NCI-H748 treated with DMSO at 0.1 percent for 48 hours (cell line): ENCODE measurements around the gene PRR36.
A peak's percentile ranks its signal among the peaks of the same experiment; 100 is the strongest.
"Not testable (repeated sequence)": the region's sequence is repeated elsewhere in the genome, so short reads cannot be mapped to it uniquely, and the experiment has no call there.

Experiments
- DNase-seq: peaks from one replicate; lab custom pipeline; 2025; lab: John Stamatoyannopoulos, UW

The PRR36 gene

GRCh38 chr19:7859831-7860713, 14.1 kb downstream of the PRR36 start:
- no peak for DNase-seq

- DNase-seq = not testable (repeated sequence)
Measured at GRCh38 chr19:7859087-7859486, 15.1 kb downstream of the PRR36 start.

GRCh38 chr19:7858109-7858770, 15.9 kb downstream of the PRR36 start:
- no peak for DNase-seq

- DNase-seq = no peak
Measured at GRCh38 chr19:7857727-7858108, 16.5 kb downstream of the PRR36 start.

- no peak for DNase-seq
Measured at GRCh38 chr19:7856679-7857663, 17.2 kb downstream of the PRR36 start.

- no peak for DNase-seq
Measured at GRCh38 chr19:7856109-7856591, 18.0 kb downstream of the PRR36 start.

GRCh38 chr19:7855426-7856108, 18.6 kb downstream of the PRR36 start:
- DNase-seq = no peak

GRCh38 chr19:7853770-7854128, 20.4 kb downstream of the PRR36 start:
- DNase-seq = no peak

- peak; percentile 39 for DNase-seq
Measured at GRCh38 chr19:7852851-7853769, 21.1 kb downstream of the PRR36 start.

- DNase-seq = no peak
Measured at GRCh38 chr19:7851623-7852500, 22.3 kb downstream of the PRR36 start.

- DNase-seq = no peak
Measured at GRCh38 chr19:7850945-7851622, 23.1 kb downstream of the PRR36 start.

GRCh38 chr19:7850000-7850813, 24.0 kb downstream of the PRR36 start:
- DNase-seq = no peak

GRCh38 chr19:7849631-7849999, 24.6 kb downstream of the PRR36 start:
- DNase-seq = no peak

- no peak for DNase-seq
Measured at GRCh38 chr19:7848779-7849457, 25.3 kb downstream of the PRR36 start.

GRCh38 chr19:7847664-7848063, 26.5 kb downstream of the PRR36 start:
- no peak for DNase-seq

- DNase-seq = no peak
Measured at GRCh38 chr19:7846155-7846646, 28.0 kb downstream of the PRR36 start.
